ENCODE results near the gene PSG7.

GRCh38 chr19:42985588-42985987 lies 48.6 kb upstream of the PSG7 start:
- no peak for TF ChIP-seq CTCF (conservative IDR thresholded peaks at IDR 0.05; ENCODE audit: low read length)
- no peak for TF ChIP-seq EZH2phosphoT487 (IDR thresholded peaks at IDR 0.05; ENCODE audit: borderline replicate concordance, low read depth, low read length)
